ENCODE measurements around the gene AHNAK.
"Not testable (repeated sequence)": the region's sequence is repeated elsewhere in the genome, so short reads cannot be mapped to it uniquely, and the experiment has no call there.

AHNAK gene

DNA sequence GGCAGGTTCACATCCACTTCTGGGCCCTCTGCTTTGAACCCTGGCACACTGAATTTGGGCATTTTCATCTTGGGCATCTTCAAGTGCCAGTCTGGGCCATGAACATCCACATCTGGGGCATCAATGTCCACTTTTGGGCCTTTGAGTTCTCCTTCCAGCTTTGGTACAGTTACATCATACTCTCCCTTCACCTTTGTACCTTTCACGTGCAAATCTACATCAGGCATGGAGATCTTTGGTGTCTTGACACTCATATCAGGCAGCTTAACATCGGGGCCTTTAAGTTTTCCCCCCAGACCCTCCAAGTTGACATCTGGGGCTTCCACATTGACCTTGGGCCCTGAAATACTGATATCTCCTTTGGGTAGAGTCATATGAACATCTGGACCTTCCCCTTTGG is 14.5 kb downstream of the AHNAK start:
- no peak for DNase-seq

DNA sequence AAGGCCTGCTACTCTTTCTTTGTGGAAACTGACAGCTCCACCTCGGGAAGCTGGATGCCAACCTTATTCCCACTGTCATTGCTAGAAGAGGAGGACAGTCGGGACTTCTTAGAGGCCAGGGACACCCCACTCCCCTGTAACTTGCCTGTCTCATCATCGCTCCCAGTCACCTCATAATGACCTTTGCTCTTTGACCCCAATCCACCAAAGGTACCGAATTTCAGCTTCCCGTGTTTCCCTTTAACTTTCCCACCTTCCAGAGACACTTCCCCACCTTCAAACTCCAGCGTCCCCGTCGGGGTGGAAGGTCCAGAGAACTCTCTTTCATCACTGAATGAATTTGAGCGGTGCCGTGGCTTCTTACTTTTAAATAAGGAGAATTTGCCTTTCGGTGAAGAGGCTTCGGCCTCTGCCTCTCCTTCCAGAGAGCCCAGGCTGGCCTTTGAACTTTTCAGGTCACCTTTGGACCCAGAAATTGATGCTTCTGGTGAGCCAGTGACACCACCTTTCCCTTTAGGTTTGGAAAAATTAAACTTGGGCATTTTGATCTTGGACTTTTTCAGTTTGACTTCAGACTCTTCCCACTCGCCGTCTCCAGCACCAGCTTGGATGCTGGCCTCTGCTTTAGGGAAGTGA is 29.8 kb downstream of the AHNAK start:
- no peak for DNase-seq

DNA sequence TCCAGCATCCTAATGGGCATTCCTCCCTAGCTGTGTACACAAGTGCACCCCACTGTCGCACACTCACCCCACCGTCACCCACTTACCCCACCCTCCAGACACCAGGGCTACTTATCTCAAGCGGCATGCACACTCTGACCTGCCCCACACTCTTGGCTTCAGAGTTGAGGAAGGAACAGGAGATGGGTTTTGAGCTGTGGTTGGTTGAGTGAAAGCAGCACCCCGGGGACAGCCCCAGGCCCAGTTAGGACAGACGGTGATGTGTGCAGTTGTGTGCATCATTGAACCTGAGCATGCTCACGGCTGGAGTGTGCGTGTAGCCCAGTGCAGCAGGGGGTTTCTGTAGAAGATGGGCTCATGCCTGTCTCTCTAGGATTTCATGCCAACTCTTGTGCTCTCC is 32.5 kb downstream of the AHNAK start:
- DNase-seq = no peak

DNA sequence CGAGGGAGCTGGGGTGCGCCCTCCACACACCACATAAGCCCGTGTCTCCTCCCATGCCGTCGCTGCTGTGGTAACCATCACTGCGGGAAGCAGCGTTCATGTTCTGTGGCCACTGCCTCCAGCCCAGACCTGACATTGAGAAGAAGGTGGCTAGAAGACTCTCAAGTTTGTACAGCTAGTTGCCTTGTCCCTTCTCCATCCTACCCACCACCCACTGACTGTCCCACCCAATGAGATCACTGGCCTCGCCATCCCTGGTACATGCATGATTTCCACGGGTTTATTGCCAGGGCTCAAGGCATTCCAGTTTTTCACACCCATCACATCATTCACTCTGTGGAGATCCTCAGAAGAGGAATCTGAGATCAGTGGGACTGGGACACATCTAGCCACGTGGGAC is 33.0 kb downstream of the AHNAK start:
- DNase-seq = no peak

DNA sequence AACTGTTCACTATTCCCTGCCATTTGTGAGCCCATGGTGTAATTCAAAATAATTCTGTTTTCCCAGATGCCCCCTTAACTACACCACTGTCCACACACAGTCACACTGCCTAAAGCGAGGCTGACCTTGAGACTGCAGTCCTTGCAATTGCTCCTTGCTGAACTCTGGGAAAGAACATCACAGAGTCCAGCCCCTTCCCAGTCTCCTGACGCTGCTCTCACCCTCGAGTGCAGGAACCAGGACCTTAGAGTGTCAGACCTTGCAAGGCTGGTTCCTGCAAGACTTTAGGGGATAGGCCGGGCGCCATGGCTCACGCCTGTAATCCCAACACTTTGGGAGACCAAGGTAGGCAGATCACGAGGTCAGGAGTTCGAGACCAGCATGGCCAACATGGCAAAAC is 33.6 kb downstream of the AHNAK start:
- no peak for DNase-seq

DNA sequence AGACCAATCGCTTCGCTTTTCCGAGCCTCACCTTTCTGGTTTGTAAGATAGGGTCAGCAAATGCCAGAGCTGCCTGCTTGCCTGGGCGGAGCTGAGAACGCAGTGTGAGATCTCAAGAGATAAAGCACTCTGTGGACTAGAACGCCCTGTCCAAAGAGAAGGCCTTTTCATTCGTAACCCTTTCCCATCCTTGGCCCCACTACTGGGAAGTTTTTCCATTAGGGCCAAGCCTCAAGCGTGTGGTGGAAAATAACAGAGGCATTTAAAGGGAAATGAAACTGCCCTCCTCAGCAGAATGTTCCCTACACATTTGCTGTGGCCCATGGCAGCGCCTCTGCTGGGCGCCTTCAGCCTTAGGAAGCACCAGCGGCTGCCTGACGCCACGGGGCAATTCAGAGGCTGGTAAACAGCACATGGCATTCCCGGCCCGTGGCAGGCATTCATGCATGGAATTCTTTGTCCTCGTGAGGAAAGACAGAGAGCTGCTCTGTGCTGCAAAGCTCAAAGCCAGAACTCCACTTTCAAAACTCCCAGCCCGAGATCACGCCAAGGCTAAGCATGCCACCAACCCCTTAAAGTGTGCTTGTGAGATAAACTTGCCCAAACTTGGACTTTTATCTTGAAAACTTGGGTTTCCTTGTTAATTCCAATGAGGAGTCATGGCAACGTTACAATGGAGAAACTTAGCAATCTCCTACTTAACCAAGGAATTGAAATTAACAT is 38.1 kb downstream of the AHNAK start:
- no peak for DNase-seq

DNA sequence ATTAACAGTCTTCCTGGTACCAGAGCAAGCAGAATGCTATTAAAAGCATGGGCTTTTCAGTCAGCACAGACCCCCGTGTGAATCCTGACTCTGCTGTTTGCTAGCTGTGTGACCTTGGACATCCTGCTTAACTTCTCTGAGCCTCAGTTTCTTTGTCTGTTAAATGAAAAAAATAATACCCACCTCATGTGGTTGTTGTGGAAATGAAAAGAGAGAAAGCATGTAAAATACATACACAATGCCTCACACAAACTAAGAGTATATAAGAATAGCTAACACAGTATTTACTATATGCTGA is 39.5 kb downstream of the AHNAK start:
- DNase-seq = no peak

DNA sequence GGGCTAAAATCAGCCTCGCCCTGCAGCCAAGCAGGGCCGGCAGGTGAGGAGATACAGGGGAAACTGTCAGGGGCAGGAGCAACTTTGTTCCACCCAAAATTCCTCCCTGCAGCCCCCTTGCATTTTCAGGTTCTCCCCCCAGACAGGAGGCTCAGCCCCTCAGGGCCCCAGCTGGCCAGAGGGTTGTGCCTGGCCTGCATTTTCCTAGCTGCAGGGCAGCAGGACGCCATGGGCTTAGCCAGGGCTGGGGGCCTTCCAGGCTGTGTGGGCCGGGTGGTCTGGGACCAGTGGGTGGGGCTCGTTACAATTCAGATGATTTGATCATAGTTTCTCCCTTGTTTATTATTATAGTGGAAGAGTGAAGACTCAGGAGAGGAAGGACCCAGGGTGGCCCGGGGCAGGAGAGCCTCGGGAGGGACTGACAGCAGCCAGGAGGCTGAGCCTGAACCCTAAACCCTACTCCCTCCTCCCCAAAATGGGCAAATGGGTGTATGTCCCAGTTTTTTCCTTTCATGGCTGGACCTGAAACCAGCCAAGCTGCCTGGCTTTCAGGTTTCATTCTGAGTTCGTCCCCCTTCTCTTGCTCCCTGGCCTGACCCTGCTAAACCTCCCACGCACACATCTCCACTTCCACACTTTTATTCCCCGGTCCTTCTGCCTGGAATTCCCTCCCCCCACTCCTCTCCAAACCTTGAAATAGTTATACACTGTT is 40.0 kb downstream of the AHNAK start:
- no peak for DNase-seq

DNA sequence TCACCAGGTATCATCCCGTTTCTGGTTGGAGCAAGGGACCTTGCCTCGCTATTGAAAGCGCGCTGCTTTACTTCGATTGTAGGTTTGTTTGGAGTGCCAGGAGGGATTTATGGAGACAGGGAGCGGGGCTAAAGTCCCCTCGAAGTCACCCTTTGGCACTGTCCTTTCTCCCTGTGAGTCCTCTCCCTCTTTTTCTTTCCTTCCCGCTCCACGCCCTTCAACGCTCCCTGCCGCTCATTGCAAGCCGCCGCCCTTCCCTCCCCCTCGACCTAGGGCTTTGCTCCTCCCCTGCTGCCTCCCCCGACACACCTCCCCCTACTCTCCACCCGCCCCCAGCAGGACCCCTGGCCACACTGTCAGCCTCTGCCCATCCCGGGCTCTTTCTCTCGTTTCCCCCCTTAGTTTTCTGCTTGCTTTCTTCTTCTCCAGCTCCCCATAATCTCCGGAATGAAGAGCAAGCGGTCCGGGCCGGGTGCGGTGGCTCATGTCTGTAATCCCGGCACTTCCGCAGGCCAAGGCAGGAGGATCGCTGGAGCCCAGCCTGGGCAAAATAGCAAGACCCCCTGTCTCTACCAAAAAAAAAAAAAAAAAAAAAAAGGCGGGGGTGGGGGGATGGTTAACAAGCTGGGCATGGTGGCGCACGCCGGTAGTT is 41.0 kb downstream of the AHNAK start:
- DNase-seq = no peak

DNA sequence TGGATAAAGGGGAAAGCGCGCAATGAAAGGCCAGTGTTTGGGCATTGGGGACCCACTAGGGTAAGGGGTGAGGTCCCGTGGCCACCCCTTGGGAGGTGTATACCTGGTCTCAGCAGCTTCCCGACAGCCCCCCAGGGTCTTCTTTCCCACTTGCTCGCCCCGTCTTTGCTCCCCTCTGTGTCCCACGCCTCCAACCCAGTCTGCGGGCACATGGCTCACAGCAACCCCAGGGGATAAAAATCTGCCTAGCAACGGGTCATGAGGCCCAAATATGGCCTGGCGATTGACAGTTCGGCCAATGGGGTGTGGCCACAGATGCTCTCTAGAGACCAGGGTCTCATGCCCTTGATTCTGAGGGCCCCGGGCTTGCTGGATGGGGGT is 41.6 kb downstream of the AHNAK start:
- DNase-seq = no peak

DNA sequence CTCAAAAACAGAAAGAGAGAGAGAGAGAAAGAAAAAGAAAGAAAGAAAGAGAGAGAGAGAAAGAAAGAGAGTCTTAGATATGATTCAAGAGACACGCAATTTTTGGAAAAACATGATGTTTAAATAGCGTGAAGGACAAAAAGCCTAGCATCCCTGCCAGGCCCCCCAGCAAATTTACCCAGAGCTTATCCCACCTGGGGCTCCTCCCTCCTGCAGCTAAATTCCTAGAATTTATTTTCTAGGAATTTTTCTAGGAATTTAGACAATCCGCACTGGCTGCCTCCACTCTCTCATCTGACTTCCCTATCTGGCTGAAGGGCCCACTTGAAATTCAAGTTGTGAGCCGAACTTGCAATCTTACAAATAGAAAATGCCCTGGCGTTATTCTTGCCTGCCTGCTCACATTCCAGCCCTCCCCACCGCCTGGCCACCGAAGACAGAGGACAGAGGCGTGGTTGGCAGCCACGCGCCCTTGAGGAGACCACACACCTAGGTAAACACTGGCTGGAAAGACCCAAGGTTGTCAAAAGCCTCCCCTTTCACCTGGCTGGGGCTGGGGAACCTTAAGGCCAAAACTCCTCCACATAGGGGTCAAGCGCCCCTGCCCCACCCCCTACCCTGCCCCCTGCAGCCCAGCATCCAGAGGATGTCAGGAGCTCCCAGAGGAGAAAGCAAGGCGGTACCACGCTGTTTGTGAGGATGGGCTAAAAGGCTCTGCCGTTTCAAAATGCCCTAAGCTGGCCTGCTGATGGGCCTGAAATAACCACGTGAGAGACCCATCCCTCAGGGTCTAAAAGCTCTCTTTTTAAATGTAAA is 42.2 kb downstream of the AHNAK start:
- DNase-seq = no peak

DNA sequence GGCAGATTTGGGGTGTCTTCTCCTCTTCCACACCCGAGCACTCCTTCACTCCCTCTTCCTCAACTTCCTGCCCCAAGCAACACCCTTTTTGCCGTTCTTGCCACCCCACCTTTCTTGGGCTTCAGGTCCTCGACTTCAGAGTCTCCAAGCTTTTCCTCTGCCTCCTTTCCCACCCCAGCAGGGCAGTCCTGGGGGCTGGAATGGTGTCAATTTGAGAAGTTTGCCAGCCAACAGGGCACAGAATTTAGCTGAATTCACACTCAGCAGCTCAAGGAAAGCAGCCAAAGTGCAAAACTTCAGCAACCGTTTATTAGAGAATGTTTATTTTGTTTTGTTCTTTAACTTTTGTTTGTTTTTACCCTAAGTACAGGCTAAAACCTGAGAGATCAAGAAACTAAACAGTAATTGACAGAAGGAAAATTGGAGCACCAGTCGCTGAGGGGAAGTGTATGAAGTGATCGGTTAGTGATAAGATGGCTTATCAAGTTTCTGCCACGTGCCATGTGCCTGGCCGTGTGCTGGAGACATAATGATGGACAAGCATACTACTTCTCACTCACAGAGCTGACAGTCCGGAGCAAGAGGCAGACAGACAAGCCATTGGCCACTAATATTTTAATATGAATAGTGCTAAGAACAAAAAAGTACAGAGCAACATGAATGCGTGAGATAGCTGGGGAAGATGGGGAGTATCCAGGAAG is 44.4 kb downstream of the AHNAK start:
- no peak for DNase-seq

DNA sequence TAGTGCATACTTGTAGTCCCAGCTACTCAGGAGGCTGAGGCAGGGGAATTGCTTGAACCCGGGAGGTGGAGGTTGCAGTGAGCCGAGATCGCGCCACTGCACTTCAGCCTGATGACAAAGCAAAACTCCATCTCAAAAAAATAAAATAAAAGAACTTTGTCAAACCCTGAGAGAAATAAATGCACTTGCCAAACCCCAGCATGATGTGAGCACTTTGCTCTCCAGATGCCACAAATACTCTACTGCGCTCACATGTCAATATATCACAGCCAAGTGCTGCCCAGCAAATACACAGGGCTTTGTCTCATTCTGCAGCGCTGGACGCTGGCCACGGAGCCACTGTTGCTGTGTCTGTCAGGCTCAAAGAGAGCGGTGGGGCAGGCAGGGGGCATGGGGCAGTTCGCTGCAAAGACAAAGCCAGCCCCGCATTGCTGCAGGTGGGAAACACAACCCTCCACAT is 45.1 kb downstream of the AHNAK start:
- DNase-seq = no peak

DNA sequence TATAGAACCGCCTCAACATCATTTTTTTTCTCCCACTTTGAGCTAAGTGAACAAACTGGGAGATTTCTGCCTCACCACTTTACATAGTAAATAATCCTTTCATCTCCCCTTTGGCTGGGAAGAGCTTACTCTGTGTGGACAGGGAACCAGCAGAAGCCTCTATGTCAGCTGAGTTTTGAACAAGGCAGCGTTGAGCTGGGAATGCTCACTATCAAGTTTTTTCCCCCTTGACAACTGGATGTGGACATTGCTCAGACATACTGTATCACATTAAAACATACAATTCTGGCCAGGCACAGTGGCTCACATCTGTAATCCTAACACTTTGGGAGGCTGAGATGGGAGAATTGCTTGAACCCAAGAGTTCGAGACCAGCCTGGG is 46.0 kb downstream of the AHNAK start:
- no peak for DNase-seq

DNA sequence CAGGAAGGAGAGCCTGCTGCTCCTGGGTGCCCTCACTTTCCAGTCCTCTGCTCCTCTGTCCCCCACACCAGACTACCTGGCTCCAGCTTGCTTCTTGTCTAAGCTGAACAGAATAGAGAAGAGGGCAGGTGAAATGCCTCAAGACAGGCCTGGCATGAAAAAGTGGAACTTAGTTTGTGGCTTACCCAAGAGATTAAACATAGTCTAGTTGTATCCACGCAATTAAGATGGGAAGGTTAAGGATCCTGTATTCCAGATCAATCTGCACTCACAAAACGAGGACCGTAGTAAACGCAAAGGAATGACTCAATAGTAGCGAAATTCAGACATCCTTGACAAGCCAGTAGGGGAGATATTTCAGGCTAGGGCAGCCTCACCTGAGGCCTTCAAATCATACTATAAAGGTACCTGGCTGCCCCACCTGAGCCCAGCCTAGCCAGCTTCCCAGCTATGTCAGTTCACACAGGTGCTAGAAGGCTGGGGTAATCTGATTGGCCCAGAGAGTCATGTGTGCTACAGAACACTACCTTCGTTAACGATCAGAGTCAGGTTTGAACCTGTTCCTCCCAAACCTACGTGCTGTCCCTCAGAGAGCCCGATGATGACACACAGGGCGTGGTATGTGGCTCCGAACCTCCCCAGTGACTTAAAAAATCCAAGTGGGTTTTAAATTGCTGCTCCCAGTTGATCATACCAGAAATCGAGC is 46.5 kb downstream of the AHNAK start:
- DNase-seq = no peak

DNA sequence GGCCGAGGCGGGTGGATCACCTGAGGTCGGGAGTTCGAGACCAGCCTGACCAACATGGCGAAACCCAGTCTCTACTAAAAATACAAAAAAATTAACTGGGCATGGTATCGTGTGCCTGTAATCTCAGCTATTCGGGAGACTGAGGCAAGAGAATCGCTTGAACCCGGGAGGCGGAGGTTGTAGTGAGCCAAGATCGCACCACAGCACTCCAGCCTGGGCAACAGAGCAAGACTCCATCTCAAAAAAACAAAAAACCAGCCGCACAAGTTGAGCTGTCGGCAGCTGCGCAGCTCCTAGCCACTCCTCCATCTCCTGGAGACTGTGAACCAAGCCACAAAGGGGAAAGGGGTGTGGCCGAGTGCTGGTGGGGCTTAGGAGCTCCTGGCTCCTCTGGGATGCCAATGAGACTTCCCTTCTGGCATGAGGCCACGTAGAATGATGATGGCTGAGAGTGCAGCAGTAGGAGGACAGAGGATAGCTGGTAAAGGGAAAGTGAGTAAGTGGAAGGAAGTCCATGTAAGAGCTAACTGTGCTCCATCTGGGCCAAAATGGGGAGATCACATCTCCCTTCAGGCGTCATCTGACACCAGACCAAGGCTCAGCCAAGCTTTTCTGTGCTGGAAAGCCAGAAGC is 47.2 kb downstream of the AHNAK start:
- not testable (repeated sequence) for DNase-seq

DNA sequence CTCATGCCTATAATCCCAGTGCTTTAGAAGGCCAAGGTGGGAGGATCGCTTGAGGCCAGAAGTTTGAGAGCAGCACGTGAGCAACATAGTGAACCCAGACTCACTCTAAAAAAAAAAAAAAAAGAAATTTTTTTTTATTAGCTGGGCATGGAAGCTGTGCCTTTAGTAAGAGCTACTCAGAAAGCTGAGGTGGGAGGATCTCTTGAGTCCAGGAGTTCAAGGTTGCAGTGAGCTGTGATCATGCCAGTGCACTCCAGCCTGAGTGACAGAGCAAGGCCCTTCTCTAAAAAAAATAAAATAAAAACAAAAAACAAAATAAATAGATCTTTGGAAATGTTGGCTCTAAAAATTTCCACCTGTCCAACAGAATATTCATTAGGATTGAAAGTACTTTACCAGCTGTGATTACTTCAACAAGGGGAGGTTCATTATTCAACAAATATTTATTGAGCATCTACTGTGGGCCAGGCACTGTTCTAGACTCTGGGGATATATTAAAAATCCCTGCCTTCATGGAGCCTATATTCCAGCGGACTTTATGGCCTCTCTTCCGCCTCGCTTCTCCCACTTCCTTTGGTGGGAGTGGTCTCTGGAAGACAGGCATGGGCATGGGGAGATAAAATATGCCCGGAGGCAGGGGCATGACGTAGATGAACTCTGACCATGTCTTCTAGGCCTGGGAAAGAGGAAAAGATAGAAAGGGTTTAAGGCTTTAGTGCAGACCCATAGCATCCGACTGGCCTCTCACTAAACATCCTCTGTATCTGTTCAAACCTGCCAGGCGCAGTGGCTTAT is 47.9 kb downstream of the AHNAK start:
- DNase-seq = no peak

DNA sequence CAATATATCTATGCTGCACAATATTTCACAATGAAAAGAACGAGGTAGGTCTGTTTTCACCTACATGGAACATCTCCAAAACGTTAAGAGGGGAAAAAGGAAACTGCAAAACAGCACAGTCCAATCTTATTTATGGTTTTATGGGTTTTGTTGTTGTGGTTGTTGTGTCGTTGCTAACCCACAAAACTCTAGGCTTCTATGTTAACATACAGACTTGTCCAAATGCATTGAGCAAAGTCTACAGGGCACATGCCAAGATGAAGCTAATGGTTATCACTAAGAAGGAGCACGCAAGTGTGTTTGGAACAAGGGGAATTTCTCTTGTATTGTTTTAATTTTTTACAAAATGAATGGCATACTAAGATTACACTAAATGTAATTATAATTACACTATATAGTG is 48.6 kb downstream of the AHNAK start:
- DNase-seq = no peak

DNA sequence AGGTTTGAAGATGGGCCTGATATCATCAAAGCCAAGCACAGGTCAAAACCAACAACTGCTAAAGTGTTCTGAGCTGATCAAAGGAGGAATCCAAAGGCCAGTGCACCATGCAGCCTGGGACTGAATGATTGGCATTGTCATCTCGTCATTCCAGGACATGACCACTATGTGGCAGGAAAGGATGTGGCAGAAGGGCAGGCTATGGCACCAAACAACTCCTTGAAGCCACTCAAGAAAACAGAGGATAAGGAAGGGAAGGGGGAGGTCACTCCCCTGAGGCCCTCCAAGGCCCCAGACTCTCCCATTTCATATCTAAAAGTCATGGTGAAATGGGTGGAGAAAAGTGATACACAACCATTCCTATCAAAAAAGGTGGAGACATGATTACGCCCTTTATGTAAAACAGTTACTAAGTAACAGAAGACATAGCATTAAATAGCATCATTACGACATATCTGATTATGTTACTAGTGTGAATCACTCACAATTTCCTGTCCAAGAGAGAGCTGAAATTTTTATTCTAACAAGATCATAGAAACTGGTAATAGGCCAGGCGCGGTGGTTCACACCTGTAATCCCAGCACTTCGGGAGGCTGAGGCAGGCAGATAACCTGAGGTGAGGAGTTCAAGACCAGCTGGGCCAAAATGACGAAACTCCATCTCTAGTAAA is 49.3 kb downstream of the AHNAK start:
- DNase-seq = peak; percentile 20

DNA sequence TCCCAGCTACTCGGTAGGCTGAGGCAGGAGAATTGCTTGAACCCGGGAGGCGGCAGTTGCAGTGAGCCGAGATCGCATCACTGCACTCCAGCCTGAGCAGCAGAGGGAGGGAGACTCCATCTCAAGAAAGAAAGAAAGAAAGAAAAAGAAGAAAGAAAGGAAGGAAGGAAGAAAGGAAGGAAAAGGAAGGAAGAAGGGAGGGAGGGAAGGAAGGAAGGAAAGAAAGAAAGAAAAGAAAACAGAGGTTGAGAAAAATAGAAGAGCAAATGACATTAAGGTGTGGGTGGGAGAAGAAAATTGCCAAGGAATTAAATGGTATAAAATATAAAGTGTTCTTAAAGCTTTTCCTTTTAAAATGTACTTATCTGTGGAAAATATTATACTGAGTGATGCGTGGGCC is 49.9 kb downstream of the AHNAK start:
- no peak for DNase-seq

Data from CD4-positive, alpha-beta T cell treated with Interleukin-6 for 4 hours (primary cell).